ENCODE data around the gene TRDMT1. TPM values are rescaled to one million over a fixed set of nuclear protein-coding genes. Genes with fewer than 3 reads are reported as not detected.

TRDMT1 gene
- polyA plus RNA-seq, 1 donor = 6.2 TPM

- Histone ChIP-seq H3K9me3 (ENCODE audit: control insufficient read depth, low read depth, low read length) (no peaks in the 10 kb centered on the region), H3K27ac (ENCODE audit: low read length) (no peak overlapping the region), H3K36me3 (ENCODE audit: control insufficient read depth, insufficient read depth, low read length) (no peaks in the 10 kb centered on the region), H3K4me1 (ENCODE audit: control insufficient read depth, insufficient read depth, low read length) (no peaks in the 10 kb centered on the region), H3K4me3 (ENCODE audit: low read length) (no peak overlapping the region), H3K27me3 (ENCODE audit: control insufficient read depth, insufficient read depth, low read length) (no peaks in the 10 kb centered on the region)
- WGBS (ENCODE audit: insufficient coverage, low lambda C conversion rate) = no CpG with 5 or more reads among the region's 1 CpG
- DNase-seq = no peak
Measured at GRCh38 chr10:17177014-17177413, 24.5 kb downstream of the TRDMT1 start.

GRCh38 chr10:17176091-17176490 is 25.4 kb downstream of the TRDMT1 start:
- no peak for DNase-seq
- Histone ChIP-seq H3K4me1 (ENCODE audit: control insufficient read depth, insufficient read depth, low read length) (peaks cover 2% of the 10 kb centered on the region), H3K36me3 (ENCODE audit: control insufficient read depth, insufficient read depth, low read length) (no peaks in the 10 kb centered on the region), H3K27ac (ENCODE audit: low read length) (no peak overlapping the region), H3K4me3 (ENCODE audit: low read length) (no peak overlapping the region), H3K27me3 (ENCODE audit: control insufficient read depth, insufficient read depth, low read length) (no peaks in the 10 kb centered on the region), H3K9me3 (ENCODE audit: control insufficient read depth, low read depth, low read length) (no peaks in the 10 kb centered on the region)

DNA sequence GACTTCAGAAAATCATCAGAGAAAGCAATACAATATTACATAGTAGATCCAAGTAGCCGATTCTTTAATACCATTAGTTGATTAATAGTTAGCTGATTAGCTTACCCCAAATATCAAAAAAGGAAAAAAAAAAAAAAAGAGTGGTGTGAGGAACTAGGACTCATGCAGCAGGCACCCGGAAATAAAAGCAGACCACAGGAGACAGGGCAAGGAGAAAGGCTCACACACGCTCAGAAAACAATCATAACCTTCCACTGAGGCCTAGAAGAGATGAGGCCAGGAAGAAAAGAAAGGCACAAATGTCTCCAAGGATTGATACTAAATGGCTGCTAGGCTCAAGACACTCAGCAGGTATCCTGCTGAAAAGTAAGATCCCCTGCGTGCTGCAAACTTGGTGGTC is 25.9 kb downstream of the TRDMT1 start:
- WGBS (ENCODE audit: insufficient coverage, low lambda C conversion rate) = 95% methylated on average over 2 of the region's 4 CpGs
- no peaks in the 10 kb centered on the region for H3K27me3 ChIP-seq (ENCODE audit: control insufficient read depth, insufficient read depth, low read length)
- no peak for DNase-seq

DNA sequence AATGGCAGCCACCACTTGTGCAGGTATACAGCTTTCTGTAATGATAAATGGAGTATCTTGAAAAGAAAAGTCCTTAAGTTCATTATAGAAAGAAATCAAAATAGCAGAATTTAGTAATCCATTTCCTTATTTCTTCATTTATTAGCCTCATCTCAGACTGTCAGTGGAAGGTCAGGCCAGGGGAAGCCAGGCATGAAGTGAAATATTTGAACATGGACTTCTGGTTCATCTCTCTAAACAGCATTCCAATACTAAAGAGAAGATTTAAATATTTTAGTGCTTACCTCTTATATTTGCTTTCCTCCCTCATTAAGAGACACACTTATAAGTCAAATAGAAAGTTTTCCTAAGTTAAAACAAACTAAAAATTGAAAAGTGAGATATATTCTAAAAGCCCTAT is 26.8 kb downstream of the TRDMT1 start:
- Histone ChIP-seq H3K36me3 (ENCODE audit: control insufficient read depth, insufficient read depth, low read length) (no peaks in the 10 kb centered on the region), H3K4me3 (ENCODE audit: low read length) (no peak overlapping the region), H3K27ac (ENCODE audit: low read length) (no peak overlapping the region), H3K9me3 (ENCODE audit: control insufficient read depth, low read depth, low read length) (no peaks in the 10 kb centered on the region), H3K27me3 (ENCODE audit: control insufficient read depth, insufficient read depth, low read length) (no peaks in the 10 kb centered on the region), H3K4me1 (ENCODE audit: control insufficient read depth, insufficient read depth, low read length) (peaks cover 2% of the 10 kb centered on the region)
- DNase-seq = no peak

More for the DNA sequence above, 25.9 kb downstream of the TRDMT1 start:
- Histone ChIP-seq H3K36me3 (ENCODE audit: control insufficient read depth, insufficient read depth, low read length) (no peaks in the 10 kb centered on the region), H3K4me1 (ENCODE audit: control insufficient read depth, insufficient read depth, low read length) (peaks cover 2% of the 10 kb centered on the region), H3K4me3 (ENCODE audit: low read length) (no peak overlapping the region), H3K9me3 (ENCODE audit: control insufficient read depth, low read depth, low read length) (no peaks in the 10 kb centered on the region), H3K27ac (ENCODE audit: low read length) (no peak overlapping the region)

DNA sequence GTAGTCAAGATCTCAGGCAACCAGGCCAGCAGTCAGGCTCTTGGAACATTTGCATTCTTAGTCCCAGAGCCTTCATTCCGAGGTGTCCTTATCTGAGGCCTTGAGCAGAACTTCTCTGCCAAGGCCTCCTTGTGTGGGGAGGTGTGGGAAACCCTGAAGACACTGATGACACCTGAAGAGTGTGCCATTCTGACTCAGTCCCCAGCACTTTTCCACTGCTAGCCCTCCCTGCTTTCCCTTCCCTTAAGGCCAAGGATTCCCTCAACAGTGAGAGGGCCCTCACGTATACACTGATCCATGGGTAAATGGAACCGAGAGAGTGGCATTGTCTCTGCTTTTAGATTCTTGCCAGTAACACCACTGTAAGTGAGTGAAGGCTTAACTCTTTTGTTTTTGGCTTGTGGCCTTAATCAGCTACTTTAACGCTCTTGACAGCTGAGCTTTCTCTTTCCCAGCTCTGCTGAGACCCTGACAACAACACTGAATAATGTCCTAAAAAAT is 30.3 kb downstream of the TRDMT1 start:
- DNase-seq = no peak
- Histone ChIP-seq H3K27ac (ENCODE audit: low read length) (no peak overlapping the region), H3K4me1 (ENCODE audit: control insufficient read depth, insufficient read depth, low read length) (peaks cover 2% of the 10 kb centered on the region), H3K9me3 (ENCODE audit: control insufficient read depth, low read depth, low read length) (no peaks in the 10 kb centered on the region), H3K4me3 (ENCODE audit: low read length) (no peak overlapping the region), H3K27me3 (ENCODE audit: control insufficient read depth, insufficient read depth, low read length) (no peaks in the 10 kb centered on the region), H3K36me3 (ENCODE audit: control insufficient read depth, insufficient read depth, low read length) (no peaks in the 10 kb centered on the region)
- WGBS (ENCODE audit: insufficient coverage, low lambda C conversion rate) = 100% methylated on average over 1 of the region's 4 CpGs

- Histone ChIP-seq H3K4me1 (ENCODE audit: control insufficient read depth, insufficient read depth, low read length) (peaks cover 2% of the 10 kb centered on the region), H3K36me3 (ENCODE audit: control insufficient read depth, insufficient read depth, low read length) (no peaks in the 10 kb centered on the region), H3K9me3 (ENCODE audit: control insufficient read depth, low read depth, low read length) (no peaks in the 10 kb centered on the region), H3K27ac (ENCODE audit: low read length) (peak overlapping the region; percentile 33), H3K27me3 (ENCODE audit: control insufficient read depth, insufficient read depth, low read length) (no peaks in the 10 kb centered on the region), H3K4me3 (ENCODE audit: low read length) (no peak overlapping the region)
- DNase-seq = peak; percentile 42 to 54
- whole genome bisulfite sequencing (ENCODE audit: insufficient coverage, low lambda C conversion rate) = no CpG with 5 or more reads among the region's 4 CpGs
Measured at GRCh38 chr10:17169803-17170202, 31.7 kb downstream of the TRDMT1 start.

DNA sequence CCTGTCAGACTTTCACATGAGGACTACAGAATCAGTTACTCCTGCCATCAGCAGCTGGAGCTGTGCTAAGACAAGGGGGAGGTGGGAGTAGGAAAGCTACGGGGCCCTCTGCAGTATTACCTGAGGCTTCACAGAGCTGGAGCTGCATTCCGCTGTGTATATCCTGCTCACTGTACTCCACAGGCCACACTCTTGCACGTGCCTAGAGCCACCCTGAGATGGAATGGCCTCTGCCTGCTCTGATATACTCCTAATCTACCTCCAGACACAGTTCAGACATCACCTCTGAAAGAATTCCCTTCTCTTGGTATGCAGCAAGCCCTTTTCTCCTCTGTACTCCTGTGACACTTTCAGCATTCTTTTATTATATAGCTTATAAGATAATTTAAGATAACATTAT is 34.8 kb downstream of the TRDMT1 start:
- Histone ChIP-seq H3K4me3 (ENCODE audit: low read length) (no peak overlapping the region), H3K27ac (ENCODE audit: low read length) (no peak overlapping the region), H3K27me3 (ENCODE audit: control insufficient read depth, insufficient read depth, low read length) (no peaks in the 10 kb centered on the region), H3K4me1 (ENCODE audit: control insufficient read depth, insufficient read depth, low read length) (peaks cover 2% of the 10 kb centered on the region), H3K9me3 (ENCODE audit: control insufficient read depth, low read depth, low read length) (no peaks in the 10 kb centered on the region), H3K36me3 (ENCODE audit: control insufficient read depth, insufficient read depth, low read length) (no peaks in the 10 kb centered on the region)
- DNase-seq = peak; percentile 35 to 50
- no CpG with 5 or more reads among the region's 3 CpGs for WGBS (ENCODE audit: insufficient coverage, low lambda C conversion rate)

DNA sequence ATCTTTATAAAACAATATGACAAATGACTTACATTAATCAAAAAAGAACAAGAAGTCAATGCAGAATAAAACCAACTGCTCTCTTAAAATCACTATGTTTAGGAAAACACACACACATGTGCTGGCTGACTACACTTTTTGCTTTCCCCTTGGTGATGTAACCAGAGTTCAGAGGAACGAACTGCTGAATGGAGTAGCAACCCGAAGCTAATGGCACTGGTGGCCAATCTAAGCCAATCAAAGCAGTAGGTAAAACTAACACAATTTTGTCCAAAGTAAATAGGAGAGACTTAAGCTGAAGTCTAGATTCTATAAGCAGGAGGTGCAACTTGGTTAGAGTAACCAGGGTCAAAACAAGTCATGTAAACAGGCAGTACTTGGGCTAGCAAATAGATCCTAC is 38.6 kb downstream of the TRDMT1 start:
- no peaks in the 10 kb centered on the region for H3K36me3 ChIP-seq (ENCODE audit: control insufficient read depth, insufficient read depth, low read length)
- H3K27me3 ChIP-seq (ENCODE audit: control insufficient read depth, insufficient read depth, low read length) = no peaks in the 10 kb centered on the region
- no peak overlapping the region for H3K4me3 ChIP-seq (ENCODE audit: low read length)
- H3K27ac ChIP-seq (ENCODE audit: low read length) = no peak overlapping the region
- no CpG with 5 or more reads among the region's 2 CpGs for WGBS (ENCODE audit: insufficient coverage, low lambda C conversion rate)
- no peak for DNase-seq
- no peaks in the 10 kb centered on the region for H3K9me3 ChIP-seq (ENCODE audit: control insufficient read depth, low read depth, low read length)
- H3K4me1 ChIP-seq (ENCODE audit: control insufficient read depth, insufficient read depth, low read length) = no peaks in the 10 kb centered on the region

DNA sequence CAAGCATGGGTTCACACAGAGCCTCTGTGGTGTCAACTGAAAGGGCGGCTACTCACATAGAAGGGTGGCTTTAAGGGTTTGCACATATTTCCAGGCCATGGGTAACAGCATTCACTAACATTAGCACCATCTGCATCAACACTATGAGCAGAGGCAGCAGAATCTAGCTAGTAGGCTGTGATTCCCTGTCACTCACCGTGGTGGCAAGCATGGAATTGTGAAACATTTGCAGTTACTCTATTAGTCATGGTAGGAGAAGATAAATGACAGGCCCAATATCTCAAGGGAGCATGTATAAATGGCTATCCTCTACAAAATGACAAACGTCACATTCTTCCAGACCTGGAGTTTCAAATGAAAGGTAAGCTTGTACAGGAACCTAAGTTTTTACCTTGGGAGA is 39.7 kb downstream of the TRDMT1 start:
- Histone ChIP-seq H3K36me3 (ENCODE audit: control insufficient read depth, insufficient read depth, low read length) (no peaks in the 10 kb centered on the region), H3K27me3 (ENCODE audit: control insufficient read depth, insufficient read depth, low read length) (no peaks in the 10 kb centered on the region), H3K27ac (ENCODE audit: low read length) (no peak overlapping the region), H3K4me3 (ENCODE audit: low read length) (no peak overlapping the region), H3K9me3 (ENCODE audit: control insufficient read depth, low read depth, low read length) (no peaks in the 10 kb centered on the region), H3K4me1 (ENCODE audit: control insufficient read depth, insufficient read depth, low read length) (no peaks in the 10 kb centered on the region)
- peak in 1 of 2 donors; percentile 26 for DNase-seq
- WGBS (ENCODE audit: insufficient coverage, low lambda C conversion rate) = no CpG with 5 or more reads among the region's 3 CpGs

- no peaks in the 10 kb centered on the region for H3K9me3 ChIP-seq (ENCODE audit: control insufficient read depth, low read depth, low read length)
- H3K4me3 ChIP-seq (ENCODE audit: low read length) = no peak overlapping the region
- peaks cover 26% of the 10 kb centered on the region for H3K4me1 ChIP-seq (ENCODE audit: control insufficient read depth, insufficient read depth, low read length)
- 80% methylated on average over 1 of the region's 2 CpGs for WGBS (ENCODE audit: insufficient coverage, low lambda C conversion rate)
- no peak overlapping the region for H3K27ac ChIP-seq (ENCODE audit: low read length)
- no peaks in the 10 kb centered on the region for H3K36me3 ChIP-seq (ENCODE audit: control insufficient read depth, insufficient read depth, low read length)
- H3K27me3 ChIP-seq (ENCODE audit: control insufficient read depth, insufficient read depth, low read length) = no peaks in the 10 kb centered on the region
- DNase-seq = no peak
Measured at GRCh38 chr10:17157024-17157423, 44.4 kb downstream of the TRDMT1 start.

- H3K4me1 ChIP-seq (ENCODE audit: control insufficient read depth, insufficient read depth, low read length) = peaks cover 31% of the 10 kb centered on the region
- H3K27ac ChIP-seq (ENCODE audit: low read length) = peak overlapping the region; percentile 78
- H3K9me3 ChIP-seq (ENCODE audit: control insufficient read depth, low read depth, low read length) = no peaks in the 10 kb centered on the region
- no peaks in the 10 kb centered on the region for H3K36me3 ChIP-seq (ENCODE audit: control insufficient read depth, insufficient read depth, low read length)
- no peaks in the 10 kb centered on the region for H3K27me3 ChIP-seq (ENCODE audit: control insufficient read depth, insufficient read depth, low read length)
- no peak overlapping the region for H3K4me3 ChIP-seq (ENCODE audit: low read length)
- peak in 1 of 2 donors; percentile 67 for DNase-seq
Measured at GRCh38 chr10:17155826-17156225, 45.6 kb downstream of the TRDMT1 start.
